HG03095 (cell line): Measurements from ENCODE around the gene MRAP.
"Not testable (repeated sequence)": the region's sequence is repeated elsewhere in the genome, so short reads cannot be mapped to it uniquely, and the experiment has no call there.

Experiments
- ATAC-seq: cut with Tn5 transposase; IDR thresholded peaks from one replicate; pipeline ENCODE4 v1.9.1; 2021; ENCODE audit warnings: moderate library complexity; ENCODE audit not compliant: unreplicated experiment

Gene MRAP

DNA sequence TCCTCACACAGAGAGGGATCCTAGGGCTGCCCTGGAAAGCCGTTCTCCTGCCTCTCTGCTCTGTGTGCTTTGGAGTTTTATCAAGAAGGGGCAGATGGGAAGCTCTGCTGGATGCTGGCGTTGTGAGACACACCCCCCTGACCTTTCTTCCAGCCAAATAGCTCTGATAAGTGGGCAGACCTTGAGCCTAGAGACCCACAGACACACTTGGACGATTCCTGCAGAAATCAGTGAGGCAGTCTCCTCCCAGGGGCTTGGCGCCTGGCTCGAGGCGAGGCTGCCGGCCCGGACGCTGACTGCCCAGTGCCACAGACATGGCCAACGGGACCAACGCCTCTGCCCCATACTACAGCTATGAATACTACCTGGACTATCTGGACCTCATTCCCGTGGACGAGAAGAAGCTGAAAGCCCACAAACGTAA lies at the start of gene MRAP:
Gene MRAP (plus strand): TSS at position 198 of the 424 bp plus-strand sequence. CDS start 117 bp downstream, at position 315.
- no peak for ATAC-seq

DNA sequence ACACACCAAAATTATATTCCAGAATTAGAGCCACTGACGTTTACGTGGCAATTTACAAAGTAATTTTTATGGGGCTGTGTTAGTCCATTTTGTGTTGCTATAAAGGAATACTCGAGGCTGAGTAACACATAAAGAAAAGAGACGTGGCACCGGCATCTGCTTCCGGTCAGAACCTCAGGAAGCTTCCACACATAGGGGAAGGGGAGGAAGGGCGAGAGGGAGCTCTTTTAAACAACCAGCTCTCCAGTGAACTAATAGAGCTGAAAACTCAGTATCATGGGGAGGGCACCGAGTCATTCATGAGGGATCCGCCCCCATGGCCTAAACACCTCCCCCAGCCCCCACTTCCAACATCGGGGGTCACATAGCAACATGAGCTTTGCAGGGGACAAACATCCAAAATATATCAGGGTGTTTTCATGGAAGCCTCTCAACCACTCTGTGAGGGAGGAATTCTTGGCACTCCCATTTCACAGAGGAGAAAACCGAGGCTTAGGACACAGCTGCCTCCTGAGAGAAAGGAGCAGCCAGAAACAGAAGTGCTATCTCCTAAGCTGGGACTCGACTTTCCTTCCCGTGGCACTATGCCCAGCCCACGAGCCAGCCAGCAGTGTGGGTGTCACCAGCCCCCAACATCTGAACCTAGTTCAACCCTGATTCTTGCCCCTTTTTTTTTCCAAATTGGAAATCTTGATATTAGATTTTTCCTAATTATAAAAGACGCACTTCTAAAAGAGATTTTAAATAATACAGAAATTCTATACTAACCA lies 49.0 kb upstream of the MRAP start:
- no peak for ATAC-seq

DNA sequence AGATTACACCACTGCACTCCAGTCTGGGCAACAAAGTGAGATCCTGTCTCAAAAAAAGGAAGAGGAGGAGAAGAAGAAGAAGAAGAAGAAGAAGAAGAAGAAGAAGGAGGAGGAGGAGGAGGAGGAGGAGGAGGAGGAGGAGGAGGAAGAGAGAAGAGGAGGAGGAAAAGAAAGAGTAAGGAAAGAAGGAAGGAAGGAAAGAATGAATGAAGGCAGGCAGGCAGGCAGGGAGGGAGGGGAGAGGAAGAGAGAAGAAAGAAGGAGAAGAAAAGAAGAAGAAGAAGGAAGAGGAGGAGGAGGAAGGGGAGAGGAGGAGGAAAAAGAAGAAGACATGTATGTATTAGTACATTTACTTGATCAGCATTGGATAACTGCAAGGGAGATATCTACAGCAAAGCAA lies 46.5 kb upstream of the MRAP start:
- ATAC-seq = no peak

GRCh38 chr21:32253215-32253641 lies 45.4 kb upstream of the MRAP start:
- no peak for ATAC-seq

DNA sequence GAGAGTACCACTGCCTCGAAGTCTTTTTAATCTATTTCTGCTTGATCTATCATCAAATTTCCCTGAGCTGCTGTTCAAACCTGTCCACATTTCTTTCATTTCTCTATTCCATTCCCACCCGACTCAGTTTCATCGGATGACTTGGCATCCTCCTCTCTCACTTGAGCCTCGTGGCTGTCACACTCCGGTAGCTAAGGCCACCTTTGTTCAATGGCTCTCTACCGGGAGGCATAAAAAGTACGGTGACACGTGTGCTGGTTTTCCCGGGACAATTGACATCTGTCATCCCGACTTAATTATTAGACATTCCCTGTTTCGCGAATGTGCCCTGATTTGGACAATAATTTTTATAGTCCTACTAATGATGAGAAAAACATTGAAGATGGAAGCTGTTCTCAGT lies 42.4 kb upstream of the MRAP start:
- no peak for ATAC-seq

GRCh38 chr21:32256873-32257620 lies 41.6 kb upstream of the MRAP start:
- ATAC-seq = no peak

GRCh38 chr21:32257962-32258785 lies 40.5 kb upstream of the MRAP start:
- peak; percentile 81 for ATAC-seq

GRCh38 chr21:32258786-32259048 lies 39.9 kb upstream of the MRAP start:
- not testable (repeated sequence) for ATAC-seq

- no peak for ATAC-seq
These were observed 38.5 kb upstream of the MRAP start for GRCh38 chr21:32260130-32260529.

DNA sequence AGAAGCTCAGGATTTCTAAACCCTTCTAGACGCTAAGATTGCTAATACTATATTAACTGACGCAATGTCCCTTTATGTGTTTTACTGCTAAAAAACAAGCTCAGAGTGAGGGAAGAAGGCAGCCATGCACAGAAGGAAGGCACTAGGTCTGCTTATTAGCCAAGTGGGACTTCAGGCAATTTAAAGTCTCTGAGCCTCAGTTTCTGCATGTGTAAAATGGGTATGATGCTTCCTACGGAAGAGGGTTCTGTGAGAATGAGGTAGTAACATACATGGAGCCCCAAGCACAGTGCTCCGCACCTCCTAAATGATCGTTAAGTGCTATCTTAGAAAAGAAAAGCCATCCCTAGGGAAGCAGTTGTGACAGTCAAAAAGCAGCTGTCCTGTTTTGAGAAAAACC lies 36.7 kb upstream of the MRAP start:
- no peak for ATAC-seq

DNA sequence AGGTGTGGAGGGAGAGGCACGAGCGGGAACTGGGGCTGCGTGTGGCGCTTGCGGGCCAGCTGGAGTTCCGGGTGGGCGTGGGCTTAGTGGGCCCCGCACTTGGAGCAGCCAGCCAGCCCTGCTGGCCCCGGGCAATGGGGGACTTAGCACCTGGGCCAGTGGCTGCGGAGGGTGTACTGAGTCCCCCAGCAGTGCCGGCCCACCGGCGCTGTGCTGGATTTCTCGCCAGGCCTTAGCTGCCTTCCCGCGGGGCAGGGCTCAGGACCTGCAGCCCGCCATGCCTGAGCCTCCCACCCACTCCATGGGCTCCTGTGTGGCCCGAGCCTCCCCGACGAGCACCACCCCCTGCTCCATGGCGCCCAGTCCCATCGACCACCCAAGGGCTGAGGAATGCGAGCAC lies 33.3 kb upstream of the MRAP start:
- ATAC-seq = not testable (repeated sequence)

GRCh38 chr21:32270748-32271147 lies 27.9 kb upstream of the MRAP start:
- no peak for ATAC-seq

GRCh38 chr21:32276671-32277070 lies 22.0 kb upstream of the MRAP start:
- ATAC-seq = no peak

GRCh38 chr21:32278103-32278502 lies 20.6 kb upstream of the MRAP start:
- ATAC-seq = no peak

DNA sequence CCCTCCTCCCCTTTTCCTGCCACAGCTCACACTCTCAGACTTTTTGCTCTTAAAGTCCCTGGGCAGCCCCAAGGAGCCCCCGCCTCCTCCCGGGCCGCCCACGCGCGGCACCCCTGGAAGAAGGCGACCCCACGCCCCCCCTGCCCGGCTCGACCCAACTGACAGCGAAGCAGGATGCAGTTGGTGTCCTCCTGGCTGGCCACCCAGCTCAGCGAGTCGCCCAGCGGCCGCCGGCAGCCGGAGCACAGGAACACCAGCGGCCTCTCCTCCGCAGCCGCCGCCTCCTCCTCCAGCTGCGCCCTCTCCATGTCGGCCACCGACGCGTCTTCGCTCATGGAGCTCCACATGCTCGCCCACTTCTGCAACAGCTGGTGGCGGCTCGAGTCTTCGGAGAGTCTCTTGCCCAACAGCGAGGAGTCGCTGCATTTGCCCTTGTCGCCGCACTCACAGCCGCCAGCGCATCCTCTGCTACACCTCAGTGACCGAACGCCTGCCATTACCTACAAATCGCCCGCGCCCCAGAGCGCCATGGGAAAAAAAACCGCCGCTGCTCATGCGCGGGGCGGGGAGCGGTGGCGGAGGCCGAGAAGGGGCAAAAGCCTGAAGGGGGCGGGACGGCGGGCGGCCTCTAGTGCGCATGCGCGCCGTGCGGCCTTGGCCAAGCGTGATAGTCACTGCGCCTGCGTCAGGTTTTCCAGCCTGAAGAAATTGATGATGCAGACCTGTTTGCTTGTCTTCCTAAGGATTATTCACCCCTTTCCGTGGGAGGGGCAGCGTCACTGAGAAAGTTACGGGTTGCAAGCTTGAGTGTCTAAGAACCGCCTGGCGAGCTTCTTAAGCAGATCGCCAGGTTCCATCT lies 19.9 kb upstream of the MRAP start, which contains the start of gene MIS18A:
Gene MIS18A (minus strand): TSS at position 532 of the 859 bp plus-strand sequence. CDS start 35 bp downstream, at position 497.
- peak; percentile 88 for ATAC-seq

- peak; percentile 13 for ATAC-seq
These were observed 19.3 kb upstream of the MRAP start for GRCh38 chr21:32279377-32279680.

- ATAC-seq = no peak
These were observed 17.1 kb upstream of the MRAP start for GRCh38 chr21:32281531-32281930.

- ATAC-seq = no peak
These were observed 15.7 kb upstream of the MRAP start for GRCh38 chr21:32282992-32283391.

GRCh38 chr21:32285476-32285875 lies 13.2 kb upstream of the MRAP start:
- ATAC-seq = no peak

DNA sequence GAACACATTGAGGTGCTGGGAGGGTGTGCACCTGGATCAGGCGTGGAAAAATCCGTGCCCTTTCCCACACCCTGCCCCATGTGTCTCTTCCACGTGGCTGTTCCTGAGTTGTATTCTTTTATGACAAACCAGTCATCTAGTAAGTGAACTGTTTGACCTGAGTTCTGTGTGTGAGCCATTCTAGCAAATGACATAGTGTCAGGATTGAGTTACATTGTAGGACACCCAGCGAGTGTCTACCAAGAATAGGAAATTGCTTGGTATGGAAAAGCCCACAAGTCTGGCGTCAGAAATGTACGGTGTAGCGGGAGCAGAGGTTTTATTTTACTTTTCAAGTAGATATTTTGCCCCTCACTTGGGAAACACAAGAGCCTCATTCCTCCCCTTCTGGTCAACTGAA lies 1.2 kb upstream of the MRAP start:
- no peak for ATAC-seq

GRCh38 chr21:32298148-32298559 lies 501 bp upstream of the MRAP start:
- no peak for ATAC-seq
